Testis (tissue), 2 donors: ENCODE measurements around the gene ADCY9.

Experiments
- POLR2A ChIP-seq: fragments of 450-650 bp; IDR thresholded peaks from one replicate; pipeline ENCODE4 v1.6.1; 2017; ENCODE audit warnings: antibody characterized with exemption, mild to moderate bottlenecking, moderate library complexity
- TF ChIP-seq, protein P1 (sequence below), 3 experiments: fragments of 450-650 bp in 2 of 3; fragments of 200-600 bp in 1 of 3; sonication (generic) in 1 of 3; IDR thresholded peaks; one replicate each; pipeline ENCODE4 v1.5.1; 2016 to 2019; ENCODE audit warnings: antibody characterized with exemption in 3 of 3, mild to moderate bottlenecking in 2 of 3, moderate library complexity in 1 of 3

DNA sequence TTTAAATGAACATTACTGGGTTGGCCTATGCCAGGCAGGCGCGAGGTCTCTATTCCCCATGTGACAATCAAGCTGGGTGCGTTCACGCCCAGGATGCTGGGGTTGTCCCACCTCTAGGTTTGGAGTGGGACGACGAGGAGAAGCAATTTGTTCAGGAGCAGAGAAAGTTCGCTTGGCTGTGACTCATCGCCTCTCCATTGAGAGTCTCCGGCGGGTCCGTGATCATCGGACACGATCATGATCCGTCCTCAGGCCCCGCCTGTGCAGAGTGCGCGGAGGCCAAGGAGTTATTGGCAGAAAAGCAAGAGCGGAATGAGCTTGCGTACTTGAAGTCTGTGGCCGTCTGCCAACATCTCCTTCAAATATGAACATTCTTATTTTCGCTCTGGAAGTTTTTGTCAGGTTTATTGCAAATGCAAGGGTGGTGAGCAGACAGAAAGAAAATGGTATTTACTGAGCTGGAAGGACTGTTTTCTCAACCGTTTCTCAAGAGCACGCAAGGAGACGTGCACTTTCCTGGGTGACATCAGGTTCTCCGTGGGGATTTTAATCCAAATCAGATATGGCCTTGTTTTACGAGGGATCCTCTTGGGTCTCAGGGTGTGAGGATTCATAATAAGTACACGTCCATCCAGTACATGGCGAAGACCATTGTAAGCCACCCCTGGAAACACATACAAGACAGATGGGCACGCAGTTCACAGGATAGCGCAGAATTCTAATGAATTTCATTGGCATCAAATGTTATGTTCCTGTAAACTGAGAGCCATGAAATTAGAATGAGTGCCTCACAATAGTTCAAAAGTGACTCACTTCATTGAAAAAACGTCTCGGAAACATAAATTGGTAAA is 165.7 kb downstream of the ADCY9 start:
- TF ChIP-seq, protein P1, sequence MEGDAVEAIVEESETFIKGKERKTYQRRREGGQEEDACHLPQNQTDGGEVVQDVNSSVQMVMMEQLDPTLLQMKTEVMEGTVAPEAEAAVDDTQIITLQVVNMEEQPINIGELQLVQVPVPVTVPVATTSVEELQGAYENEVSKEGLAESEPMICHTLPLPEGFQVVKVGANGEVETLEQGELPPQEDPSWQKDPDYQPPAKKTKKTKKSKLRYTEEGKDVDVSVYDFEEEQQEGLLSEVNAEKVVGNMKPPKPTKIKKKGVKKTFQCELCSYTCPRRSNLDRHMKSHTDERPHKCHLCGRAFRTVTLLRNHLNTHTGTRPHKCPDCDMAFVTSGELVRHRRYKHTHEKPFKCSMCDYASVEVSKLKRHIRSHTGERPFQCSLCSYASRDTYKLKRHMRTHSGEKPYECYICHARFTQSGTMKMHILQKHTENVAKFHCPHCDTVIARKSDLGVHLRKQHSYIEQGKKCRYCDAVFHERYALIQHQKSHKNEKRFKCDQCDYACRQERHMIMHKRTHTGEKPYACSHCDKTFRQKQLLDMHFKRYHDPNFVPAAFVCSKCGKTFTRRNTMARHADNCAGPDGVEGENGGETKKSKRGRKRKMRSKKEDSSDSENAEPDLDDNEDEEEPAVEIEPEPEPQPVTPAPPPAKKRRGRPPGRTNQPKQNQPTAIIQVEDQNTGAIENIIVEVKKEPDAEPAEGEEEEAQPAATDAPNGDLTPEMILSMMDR (IDR thresholded peaks at IDR 0.05): no peak
- TF ChIP-seq POLR2A: no peak
